ENCODE results near the gene OBSCN.
"Not testable (repeated sequence)": the region's sequence is repeated elsewhere in the genome, so short reads cannot be mapped to it uniquely, and the experiment has no call there.

The OBSCN gene

GRCh38 chr1:228269431-228269830, 61.6 kb downstream of the OBSCN start:
- in situ Hi-C loops (cut with HindIII; ENCODE audit: low pct_ligation_motif_present, low pct_unique_long_range_greater_than_20kb, low sequenced_read_pairs); DNase-seq: not testable (repeated sequence)

- DNase-seq, result no peak
- in situ Hi-C loops (cut with HindIII; ENCODE audit: low pct_ligation_motif_present, low pct_unique_long_range_greater_than_20kb, low sequenced_read_pairs), result no loop called here
Observed at GRCh38 chr1:228270032-228270431, 62.2 kb downstream of the OBSCN start.

- DNase-seq, result no peak
- in situ Hi-C loops (cut with HindIII; ENCODE audit: low pct_ligation_motif_present, low pct_unique_long_range_greater_than_20kb, low sequenced_read_pairs), result no loop called here
Observed at GRCh38 chr1:228271701-228272251, 63.9 kb downstream of the OBSCN start.

- in situ Hi-C loops (cut with HindIII; ENCODE audit: low pct_ligation_motif_present, low pct_unique_long_range_greater_than_20kb, low sequenced_read_pairs), result no loop called here
- DNase-seq, result no peak
Observed at GRCh38 chr1:228272331-228272791, 64.5 kb downstream of the OBSCN start.

- in situ Hi-C loops (cut with HindIII; ENCODE audit: low pct_ligation_motif_present, low pct_unique_long_range_greater_than_20kb, low sequenced_read_pairs), result no loop called here
- DNase-seq, result no peak
Observed at GRCh38 chr1:228272831-228273571, 65.2 kb downstream of the OBSCN start.

- no peak for DNase-seq
- in situ Hi-C loops (cut with HindIII; ENCODE audit: low pct_ligation_motif_present, low pct_unique_long_range_greater_than_20kb, low sequenced_read_pairs), result no loop called here
Observed at GRCh38 chr1:228273720-228274451, 66.0 kb downstream of the OBSCN start.

- DNase-seq, result no peak
- in situ Hi-C loops (cut with HindIII; ENCODE audit: low pct_ligation_motif_present, low pct_unique_long_range_greater_than_20kb, low sequenced_read_pairs), result no loop called here
Observed at GRCh38 chr1:228274452-228275178, 66.8 kb downstream of the OBSCN start.

- in situ Hi-C loops (cut with HindIII; ENCODE audit: low pct_ligation_motif_present, low pct_unique_long_range_greater_than_20kb, low sequenced_read_pairs), result no loop called here
- DNase-seq, result no peak
Observed at GRCh38 chr1:228275179-228275429, 67.3 kb downstream of the OBSCN start.

- DNase-seq, result peak; percentile 82
- in situ Hi-C loops (cut with HindIII; ENCODE audit: low pct_ligation_motif_present, low pct_unique_long_range_greater_than_20kb, low sequenced_read_pairs), result no loop called here
Observed at GRCh38 chr1:228275430-228276173, 67.8 kb downstream of the OBSCN start.

- in situ Hi-C loops (cut with HindIII; ENCODE audit: low pct_ligation_motif_present, low pct_unique_long_range_greater_than_20kb, low sequenced_read_pairs), result no loop called here
- DNase-seq, result no peak
Observed at GRCh38 chr1:228276174-228276831, 68.5 kb downstream of the OBSCN start.

GRCh38 chr1:228276901-228277490, 69.2 kb downstream of the OBSCN start:
- no peak for DNase-seq
- in situ Hi-C loops (cut with HindIII; ENCODE audit: low pct_ligation_motif_present, low pct_unique_long_range_greater_than_20kb, low sequenced_read_pairs), result no loop called here

GRCh38 chr1:228277491-228278431, 69.9 kb downstream of the OBSCN start:
- no peak for DNase-seq
- in situ Hi-C loops (cut with HindIII; ENCODE audit: low pct_ligation_motif_present, low pct_unique_long_range_greater_than_20kb, low sequenced_read_pairs), result no loop called here

- DNase-seq, result no peak
- in situ Hi-C loops (cut with HindIII; ENCODE audit: low pct_ligation_motif_present, low pct_unique_long_range_greater_than_20kb, low sequenced_read_pairs), result no loop called here
Observed at GRCh38 chr1:228278432-228278941, 70.6 kb downstream of the OBSCN start.

- in situ Hi-C loops (cut with HindIII; ENCODE audit: low pct_ligation_motif_present, low pct_unique_long_range_greater_than_20kb, low sequenced_read_pairs), result no loop called here
- no peak for DNase-seq
Observed at GRCh38 chr1:228279011-228279721, 71.3 kb downstream of the OBSCN start.

- DNase-seq, result no peak
- in situ Hi-C loops (cut with HindIII; ENCODE audit: low pct_ligation_motif_present, low pct_unique_long_range_greater_than_20kb, low sequenced_read_pairs), result no loop called here
Observed at GRCh38 chr1:228279722-228280105, 71.9 kb downstream of the OBSCN start.
